ENCODE measurements around the gene DACT2. TPM values are rescaled to one million over a fixed set of nuclear protein-coding genes. Genes with fewer than 3 reads are reported as not detected.

DACT2 gene
- total RNA-seq, 1 experiment from 2014 or later: 4.9 TPM

DNA sequence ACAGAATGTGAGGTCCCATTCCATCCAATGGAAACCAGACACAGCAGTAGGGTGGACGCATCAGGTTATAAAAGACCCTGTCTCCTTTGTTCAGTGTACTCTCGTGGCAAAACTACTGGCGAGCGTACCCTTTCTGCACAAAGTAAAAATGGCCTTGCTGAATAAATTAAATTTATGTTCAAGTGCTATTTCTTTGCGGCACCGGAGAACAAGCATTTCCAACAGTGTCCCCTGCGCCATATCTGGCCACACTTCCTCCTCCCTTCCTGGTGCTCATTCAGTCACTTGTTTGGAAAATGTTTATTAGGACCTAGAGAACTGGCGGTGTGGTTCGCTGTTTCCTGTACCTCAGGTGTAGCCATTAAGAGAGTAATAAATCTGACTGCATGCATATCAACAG is 46.9 kb upstream of the DACT2 start:
- Mint-ChIP-seq H3K4me3 (no peak overlapping the region), H3K27ac (no peak overlapping the region), H3K9me3 (peaks cover 19% of the 10 kb centered on the region), H3K27me3 (ENCODE audit: low read depth) (peaks cover 4% of the 10 kb centered on the region; the same call in 1 of the 2 replicates), H3K36me3 (peaks cover 2% of the 10 kb centered on the region), H3K4me1 (peaks cover 9% of the 10 kb centered on the region; the same call in 1 of the 2 replicates)
- ATAC-seq: no peak
- TF ChIP-seq KAT7 (CRISPR knock-in tag; IDR thresholded peaks at IDR 0.05; ENCODE audit: borderline replicate concordance) (no peak), SMAD3 (CRISPR knock-in tag; IDR thresholded peaks at IDR 0.05; ENCODE audit: borderline replicate concordance) (no peak), IRF2 (CRISPR knock-in tag; IDR thresholded peaks at IDR 0.05; ENCODE audit: borderline replicate concordance, low read depth) (no peak), ETV6 (CRISPR knock-in tag; IDR thresholded peaks at IDR 0.05) (no peak), MXD4 (CRISPR knock-in tag; IDR thresholded peaks at IDR 0.05; ENCODE audit: borderline replicate concordance) (no peak), GTF2I (CRISPR knock-in tag; conservative IDR thresholded peaks at IDR 0.05) (no peak)
- TF ChIP-seq, protein P1, sequence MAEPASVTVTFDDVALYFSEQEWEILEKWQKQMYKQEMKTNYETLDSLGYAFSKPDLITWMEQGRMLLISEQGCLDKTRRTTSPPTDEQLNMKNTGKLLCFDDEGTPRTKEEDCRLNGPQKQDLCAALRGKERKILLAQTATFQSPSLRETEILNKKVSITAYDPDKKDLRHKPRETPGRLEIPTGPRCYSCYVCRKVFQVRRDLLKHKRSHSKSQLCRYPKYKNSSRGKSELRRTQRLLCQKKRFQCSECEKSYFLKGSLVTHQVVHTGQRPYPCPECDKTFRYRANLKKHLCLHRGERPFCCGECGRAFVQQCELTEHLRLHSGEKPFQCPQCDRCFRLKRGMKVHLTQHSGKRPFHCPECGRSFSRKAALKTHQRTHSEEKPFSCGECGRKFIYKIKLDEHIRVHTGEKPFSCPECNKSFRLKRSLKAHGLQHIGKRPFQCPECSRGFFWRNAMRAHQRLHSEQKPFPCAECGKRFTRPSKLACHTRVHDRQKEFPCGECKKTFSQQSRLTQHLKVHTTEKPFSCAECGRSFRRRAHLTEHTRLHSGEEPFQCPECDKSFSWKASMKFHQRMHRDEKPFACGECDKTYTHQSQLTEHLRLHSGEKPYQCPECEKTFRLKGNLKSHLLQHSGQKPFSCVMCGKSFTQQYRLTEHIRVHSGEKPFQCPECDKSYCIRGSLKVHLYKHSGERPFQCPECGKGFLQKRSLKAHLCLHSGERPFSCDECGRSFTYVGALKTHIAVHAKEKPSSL (CRISPR knock-in tag; conservative IDR thresholded peaks at IDR 0.05): no peak
- DNase-seq (ENCODE audit: low spot score): no peak
- ChIA-PET CTCF (no interaction called here), POLR2A (no interaction called here)

DNA sequence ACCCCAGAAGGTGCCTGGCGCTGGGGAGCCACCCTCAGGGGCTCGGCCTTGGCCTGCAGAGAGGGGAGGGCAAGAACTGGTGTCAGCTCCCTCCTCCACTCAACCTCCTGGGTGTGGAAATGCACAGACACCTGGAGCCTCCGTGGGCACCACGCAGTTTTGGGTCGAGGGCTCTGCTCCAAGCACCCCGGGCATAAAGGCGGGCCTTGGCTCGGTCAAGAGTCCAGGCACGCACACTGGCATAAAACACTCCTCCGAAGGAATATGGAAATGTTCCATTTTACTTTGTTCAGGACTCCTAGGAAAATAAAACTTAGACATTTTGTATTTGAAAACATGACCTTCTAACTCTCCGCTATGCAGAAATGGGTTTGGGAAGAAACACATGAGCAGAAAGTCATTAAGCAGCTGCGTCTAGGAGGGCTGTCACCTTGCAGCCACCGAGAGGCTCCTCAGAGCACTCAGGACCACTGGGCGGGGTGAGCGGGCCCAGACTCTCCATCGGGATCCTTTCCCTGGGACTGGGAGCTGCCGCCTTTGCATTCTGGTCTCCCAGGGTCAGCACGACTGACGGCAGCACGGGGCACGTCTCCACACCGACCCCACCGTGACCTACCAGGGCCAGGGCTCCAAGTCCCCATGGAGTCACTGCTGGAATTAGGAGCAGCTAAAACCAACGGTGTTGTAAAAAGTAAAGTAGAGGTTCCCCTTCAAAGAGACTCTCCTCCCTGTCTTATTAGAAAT is 46.0 kb upstream of the DACT2 start:
- ATAC-seq (no peak), DNase-seq (ENCODE audit: low spot score) (no peak)
- Mint-ChIP-seq H3K9me3 (peaks cover 28% of the 10 kb centered on the region), H3K27ac (no peak overlapping the region; the same call in 1 of the 2 replicates), H3K36me3 (peaks cover 10% of the 10 kb centered on the region), H3K27me3 (ENCODE audit: low read depth) (peaks cover 3% of the 10 kb centered on the region; the same call in 1 of the 2 replicates), H3K4me3 (no peak overlapping the region), H3K4me1 (peaks cover 9% of the 10 kb centered on the region; the same call in 1 of the 2 replicates)
- ChIA-PET POLR2A (no interaction called here), CTCF (no interaction called here)
- no peak for TF ChIP-seq ZNF317 (CRISPR knock-in tag; IDR thresholded peaks at IDR 0.05; ENCODE audit: borderline replicate concordance, low read depth)
- no peak for TF ChIP-seq PRRX2 (CRISPR knock-in tag; IDR thresholded peaks at IDR 0.05)
- TF ChIP-seq NFATC4 (CRISPR knock-in tag; IDR thresholded peaks at IDR 0.05): no peak
- no peak for TF ChIP-seq TP53 (CRISPR knock-in tag; IDR thresholded peaks at IDR 0.05)
- no peak for TF ChIP-seq OVOL2 (CRISPR knock-in tag; IDR thresholded peaks at IDR 0.05; ENCODE audit: borderline replicate concordance)
- TF ChIP-seq RELA (CRISPR knock-in tag; IDR thresholded peaks at IDR 0.05; ENCODE audit: borderline replicate concordance): no peak
- no peak for TF ChIP-seq ATF1 (CRISPR knock-in tag; IDR thresholded peaks at IDR 0.05)

DNA sequence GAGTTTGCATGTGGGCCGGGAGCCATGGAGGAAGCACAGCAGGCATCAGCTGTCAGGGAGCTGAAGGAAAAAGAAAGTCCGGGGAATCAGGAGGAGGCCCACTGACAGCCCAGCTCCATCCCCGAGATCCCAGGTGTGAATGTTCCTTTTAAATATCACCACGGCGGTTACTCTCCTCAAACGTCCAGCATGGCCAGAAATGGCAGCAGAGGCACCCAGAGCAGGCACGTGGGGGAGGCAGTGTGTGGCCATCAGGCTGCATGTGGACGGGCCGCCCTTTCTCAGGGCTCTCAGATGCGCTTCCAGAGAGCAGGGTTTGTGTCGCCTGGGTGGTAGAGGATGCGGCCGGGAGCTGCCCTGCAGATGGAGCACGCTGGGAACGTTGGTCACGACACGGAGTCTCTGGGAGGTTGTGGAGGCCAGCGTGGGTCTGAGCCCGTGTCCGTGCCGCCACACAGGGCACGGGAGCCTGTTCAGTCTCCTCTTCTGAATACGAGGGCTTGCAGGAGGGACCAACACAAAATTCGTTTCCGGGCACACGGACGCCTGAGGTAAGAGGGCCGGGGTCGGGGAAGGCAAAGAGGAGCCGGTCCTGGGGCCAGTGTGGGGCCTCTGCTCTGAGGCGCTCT is 45.3 kb upstream of the DACT2 start:
- Mint-ChIP-seq H3K36me3 (peaks cover 10% of the 10 kb centered on the region), H3K9me3 (peaks cover 32% of the 10 kb centered on the region), H3K4me3 (no peak overlapping the region), H3K27me3 (ENCODE audit: low read depth) (no peaks in the 10 kb centered on the region), H3K4me1 (peaks cover 7% of the 10 kb centered on the region; the same call in 1 of the 2 replicates), H3K27ac (no peak overlapping the region)
- no peak for TF ChIP-seq ZNF232 (CRISPR knock-in tag; IDR thresholded peaks at IDR 0.05)
- TF ChIP-seq, protein P2, sequence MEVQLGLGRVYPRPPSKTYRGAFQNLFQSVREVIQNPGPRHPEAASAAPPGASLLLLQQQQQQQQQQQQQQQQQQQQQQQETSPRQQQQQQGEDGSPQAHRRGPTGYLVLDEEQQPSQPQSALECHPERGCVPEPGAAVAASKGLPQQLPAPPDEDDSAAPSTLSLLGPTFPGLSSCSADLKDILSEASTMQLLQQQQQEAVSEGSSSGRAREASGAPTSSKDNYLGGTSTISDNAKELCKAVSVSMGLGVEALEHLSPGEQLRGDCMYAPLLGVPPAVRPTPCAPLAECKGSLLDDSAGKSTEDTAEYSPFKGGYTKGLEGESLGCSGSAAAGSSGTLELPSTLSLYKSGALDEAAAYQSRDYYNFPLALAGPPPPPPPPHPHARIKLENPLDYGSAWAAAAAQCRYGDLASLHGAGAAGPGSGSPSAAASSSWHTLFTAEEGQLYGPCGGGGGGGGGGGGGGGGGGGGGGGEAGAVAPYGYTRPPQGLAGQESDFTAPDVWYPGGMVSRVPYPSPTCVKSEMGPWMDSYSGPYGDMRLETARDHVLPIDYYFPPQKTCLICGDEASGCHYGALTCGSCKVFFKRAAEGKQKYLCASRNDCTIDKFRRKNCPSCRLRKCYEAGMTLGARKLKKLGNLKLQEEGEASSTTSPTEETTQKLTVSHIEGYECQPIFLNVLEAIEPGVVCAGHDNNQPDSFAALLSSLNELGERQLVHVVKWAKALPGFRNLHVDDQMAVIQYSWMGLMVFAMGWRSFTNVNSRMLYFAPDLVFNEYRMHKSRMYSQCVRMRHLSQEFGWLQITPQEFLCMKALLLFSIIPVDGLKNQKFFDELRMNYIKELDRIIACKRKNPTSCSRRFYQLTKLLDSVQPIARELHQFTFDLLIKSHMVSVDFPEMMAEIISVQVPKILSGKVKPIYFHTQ (CRISPR knock-in tag; IDR thresholded peaks at IDR 0.05): no peak
- no peak for TF ChIP-seq ZBTB21 (CRISPR knock-in tag; IDR thresholded peaks at IDR 0.05; ENCODE audit: borderline replicate concordance)
- TF ChIP-seq JAZF1 (CRISPR knock-in tag; IDR thresholded peaks at IDR 0.05): no peak
- TF ChIP-seq, protein P3, sequence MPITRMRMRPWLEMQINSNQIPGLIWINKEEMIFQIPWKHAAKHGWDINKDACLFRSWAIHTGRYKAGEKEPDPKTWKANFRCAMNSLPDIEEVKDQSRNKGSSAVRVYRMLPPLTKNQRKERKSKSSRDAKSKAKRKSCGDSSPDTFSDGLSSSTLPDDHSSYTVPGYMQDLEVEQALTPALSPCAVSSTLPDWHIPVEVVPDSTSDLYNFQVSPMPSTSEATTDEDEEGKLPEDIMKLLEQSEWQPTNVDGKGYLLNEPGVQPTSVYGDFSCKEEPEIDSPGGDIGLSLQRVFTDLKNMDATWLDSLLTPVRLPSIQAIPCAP (CRISPR knock-in tag; IDR thresholded peaks at IDR 0.05): no peak
- ChIA-PET POLR2A (no interaction called here), CTCF (no interaction called here)
- no peak for DNase-seq (ENCODE audit: low spot score)
- ATAC-seq: no peak
